Endothelial cell of umbilical vein (primary cell): ENCODE measurements around the gene CD55. TPM values are rescaled to one million over a fixed set of nuclear protein-coding genes. Genes with fewer than 3 reads are reported as not detected.

Experiments used
- BruUV-seq: library from RNA; stranded (reverse); fragments of 400-500 nt; replicated peaks from 2 replicates; lab custom pipeline; 2021; lab: Mats Ljungman, UMichigan
- CTCF ChIA-PET: fragments of 300-600, 350-600 bp; sonication (Branson Sonifier 250); formaldehyde crosslinking; loops from one replicate; lab custom pipeline; 2021; ENCODE audit warnings: antibody characterized with exemption, inconsistent platforms; lab: Charles Lee
- POLR2A ChIA-PET: fragments of 300-600, 350-600 bp; sonication (Branson Sonifier 250); formaldehyde crosslinking; loops from one replicate; lab custom pipeline; 2021; ENCODE audit warnings: antibody characterized with exemption, inconsistent platforms; lab: Charles Lee
- DNase-seq: peaks from one replicate; pipeline ENCODE4 v3.0.0-alpha.2; 2011; ENCODE audit warnings: low read depth, low spot score
- FAIRE-seq: peaks from 2 replicates; lab custom pipeline; 2011; peaks lifted over from hg19 to GRCh38; lab: Jason Lieb, UNC
- H2AFZ ChIP-seq: 2 replicates; pipeline ENCODE4 v1.6.0; 2012; ENCODE audit warnings: low read depth, low read length, control low read depth, inconsistent platforms
- H3K27ac ChIP-seq: 2 replicates; pipeline ENCODE4 v1.5.1; 2011; ENCODE audit warnings: low read depth, mild to moderate bottlenecking, control low read depth, low read length, moderate library complexity; ENCODE audit not compliant: insufficient read depth
- H3K27me3 ChIP-seq, 2 experiments: 2 replicates each; pipeline versions ENCODE4 v1.6.0 to v1.6.1; 2011; ENCODE audit warnings: low read length in 2 of 2, mixed read lengths in 1 of 2; ENCODE audit not compliant: control insufficient read depth in 2 of 2, insufficient read depth in 2 of 2
- H3K36me3 ChIP-seq, 2 experiments: 2 replicates in 1 of 2; 3 replicates in 1 of 2; pipeline ENCODE4 v1.5.1; 2011; ENCODE audit warnings: low read length in 2 of 2, mild to moderate bottlenecking in 1 of 2, moderate library complexity in 1 of 2; ENCODE audit not compliant: control insufficient read depth in 2 of 2, insufficient read depth in 2 of 2; ENCODE audit errors: extremely low read depth in 1 of 2
- H3K4me1 ChIP-seq: 3 replicates; pipeline ENCODE4 v1.5.1; 2011; ENCODE audit warnings: mild to moderate bottlenecking, low read length; ENCODE audit not compliant: control insufficient read depth, insufficient read depth; ENCODE audit errors: extremely low read depth
- H3K4me2 ChIP-seq: 2 replicates; pipeline ENCODE4 v1.6.1; 2011; ENCODE audit warnings: low read length, control low read depth, mixed read lengths; ENCODE audit not compliant: insufficient read depth
- H3K4me3 ChIP-seq, 3 experiments: fragments of 200-600 bp in 1 of 3; sonication (generic), shearing (Covaris generic) in 1 of 3; replicated peaks in 1 of 3; 2 replicates each; pipeline ENCODE4 v1.5.1; 2011 to 2016; ENCODE audit warnings: control low read depth in 3 of 3, low read length in 3 of 3, mild to moderate bottlenecking in 2 of 3, inconsistent platforms in 1 of 3, low read depth in 1 of 3, moderate library complexity in 1 of 3; ENCODE audit not compliant: insufficient read depth in 1 of 3
- H3K79me2 ChIP-seq: 2 replicates; pipeline ENCODE4 v1.6.0; 2012; ENCODE audit warnings: low read length, inconsistent platforms; ENCODE audit not compliant: control insufficient read depth, insufficient read depth
- H3K9ac ChIP-seq: replicated peaks from 2 replicates; pipeline ENCODE3; 2011; ENCODE audit warnings: low read length, control low read depth; ENCODE audit not compliant: insufficient read depth; ENCODE audit errors: extremely low read depth
- H3K9me1 ChIP-seq: replicated peaks from 3 replicates; pipeline ENCODE4 v1.6.0; 2011; ENCODE audit warnings: mild to moderate bottlenecking, low read length; ENCODE audit not compliant: control insufficient read depth, insufficient read depth; ENCODE audit errors: extremely low read depth
- H3K9me3 ChIP-seq: replicated peaks from 2 replicates; pipeline ENCODE4 v1.5.1; 2012; ENCODE audit warnings: low read length, inconsistent platforms; ENCODE audit not compliant: control insufficient read depth, insufficient read depth
- H4K20me1 ChIP-seq: replicated peaks from 2 replicates; pipeline ENCODE3; 2011; ENCODE audit warnings: mild to moderate bottlenecking, low read length; ENCODE audit not compliant: control insufficient read depth, insufficient read depth; ENCODE audit errors: extremely low read depth
- EZH2 ChIP-seq: IDR thresholded peaks from 2 replicates; pipeline ENCODE4 v1.6.1; 2012; ENCODE audit warnings: borderline replicate concordance, low read depth, mild to moderate bottlenecking, moderate library complexity, low read length, inconsistent platforms; ENCODE audit not compliant: severe bottlenecking
- FOS ChIP-seq: IDR thresholded peaks from 2 replicates; pipeline ENCODE4 v1.6.1; 2011; ENCODE audit warnings: mild to moderate bottlenecking, low read length, moderate library complexity, borderline replicate concordance; ENCODE audit not compliant: insufficient read depth
- GATA2 ChIP-seq: IDR thresholded peaks from 2 replicates; pipeline ENCODE4 v1.7.0; 2011; ENCODE audit warnings: low read depth, mild to moderate bottlenecking, moderate library complexity, mixed read lengths, low read length; ENCODE audit not compliant: insufficient read length, insufficient read depth
- JUN ChIP-seq: IDR thresholded peaks from 2 replicates; pipeline ENCODE4 v1.6.1; 2011; ENCODE audit warnings: borderline replicate concordance, low read depth; ENCODE audit not compliant: insufficient read length, insufficient read depth
- MAX ChIP-seq: IDR thresholded peaks from 2 replicates; pipeline ENCODE4 v1.6.1; 2011; ENCODE audit not compliant: insufficient read depth, insufficient read length
- MYC ChIP-seq: IDR thresholded peaks from one replicate; pipeline ENCODE4 v1.6.1; 2011; ENCODE audit warnings: mild to moderate bottlenecking, low read depth, low read length
- POLR2A ChIP-seq: IDR thresholded peaks from 2 replicates; pipeline ENCODE4 v1.6.1; 2012; ENCODE audit warnings: low read depth, mild to moderate bottlenecking, control low read depth, low read length
- POLR2AphosphoS5 ChIP-seq: IDR thresholded peaks from 2 replicates; pipeline ENCODE4 v1.6.1; 2012; ENCODE audit warnings: low read depth, mild to moderate bottlenecking, control low read depth, low read length, moderate library complexity; ENCODE audit not compliant: insufficient read depth
- dilution Hi-C: fragments of 300-500 bp; cut with MboI; formaldehyde crosslinking; loops from one replicate; pipeline ENCODE4 v1.15.0; 2019; ENCODE audit warnings: low sequenced_read_pairs; ENCODE audit not compliant: extremely low pct_ligation_motif_present
- intact Hi-C: fragments of 100-400 bp; cut with micrococcal nuclease; formaldehyde crosslinking; loops from one replicate; pipeline ENCODE4 v1.10.0; 2022
- polyA plus RNA-seq, 4 experiments: library from polyadenylated mRNA; depleted of rRNA in 3 of 4; stranded (reverse) in 3 of 4; unstranded in 1 of 4; fragments of >200 nt; gene quantifications; 2 replicates each; pipeline versions ENCODE4 v1.2.1 to v1.2.3, GENCODE V29; 2011 to 2012; ENCODE audit warnings: missing spikeins in 1 of 4
- total RNA-seq: library from RNA; stranded (reverse); gene quantifications from 2 replicates; pipeline ENCODE4 v1.2.3, GENCODE V29; 2021
- TF ChIP-seq, protein P1 (sequence below), 2 donors: IDR thresholded peaks; 1 replicate in 1 of 2; 2 replicates in 1 of 2; pipeline ENCODE4 v1.5.1; 2011; ENCODE audit warnings: low read length in 2 of 2, mild to moderate bottlenecking in 2 of 2, moderate library complexity in 2 of 2, control low read depth in 1 of 2, inconsistent platforms in 1 of 2, low read depth in 1 of 2; ENCODE audit not compliant: insufficient read depth in 1 of 2; ENCODE audit errors: extremely low read depth in 1 of 2

Gene CD55
- total and polyA plus RNA-seq, 2 donors (not counting 3 experiments of a cell fraction or from before 2014, with no cell fraction given) = 111 to 179 TPM

DNA sequence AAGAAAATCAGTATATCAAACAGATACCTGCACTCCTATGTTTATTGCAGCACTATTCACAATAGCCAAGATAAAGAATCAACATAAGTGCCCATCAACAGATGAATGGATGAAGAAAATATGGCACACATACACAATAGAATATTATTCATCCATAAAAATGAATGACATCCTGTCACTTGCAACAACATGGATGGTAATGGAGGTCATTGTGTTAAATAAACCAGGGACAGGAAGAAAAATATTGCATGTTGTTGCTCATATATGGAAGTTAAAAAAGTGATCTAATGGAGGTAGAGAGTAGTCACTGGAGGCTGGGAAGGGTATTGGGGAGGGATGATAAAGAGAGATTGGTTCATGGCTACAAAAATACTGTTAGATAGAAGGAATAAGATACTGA, 67.2 kb downstream of the CD55 start:
- Histone ChIP-seq H4K20me1 (no peaks in the 10 kb centered on the region), H3K79me2 (no peaks in the 10 kb centered on the region), H3K9ac (no peak overlapping the region), H3K27me3 (no peaks in the 10 kb centered on the region), H3K36me3 (no peaks in the 10 kb centered on the region), H3K4me3 (no peak overlapping the region), H3K4me1 (peaks cover 19% of the 10 kb centered on the region), H2AFZ (no peak overlapping the region), H3K27ac (no peak overlapping the region), H3K4me2 (no peak overlapping the region), H3K9me1 (no peaks in the 10 kb centered on the region), H3K9me3 (no peaks in the 10 kb centered on the region)
- ChIA-PET POLR2A (no interaction called here), CTCF (no interaction called here)
- peak; percentile 55 for DNase-seq
- TF ChIP-seq MAX = no peak
- TF ChIP-seq GATA2 = no peak
- TF ChIP-seq, protein P1, sequence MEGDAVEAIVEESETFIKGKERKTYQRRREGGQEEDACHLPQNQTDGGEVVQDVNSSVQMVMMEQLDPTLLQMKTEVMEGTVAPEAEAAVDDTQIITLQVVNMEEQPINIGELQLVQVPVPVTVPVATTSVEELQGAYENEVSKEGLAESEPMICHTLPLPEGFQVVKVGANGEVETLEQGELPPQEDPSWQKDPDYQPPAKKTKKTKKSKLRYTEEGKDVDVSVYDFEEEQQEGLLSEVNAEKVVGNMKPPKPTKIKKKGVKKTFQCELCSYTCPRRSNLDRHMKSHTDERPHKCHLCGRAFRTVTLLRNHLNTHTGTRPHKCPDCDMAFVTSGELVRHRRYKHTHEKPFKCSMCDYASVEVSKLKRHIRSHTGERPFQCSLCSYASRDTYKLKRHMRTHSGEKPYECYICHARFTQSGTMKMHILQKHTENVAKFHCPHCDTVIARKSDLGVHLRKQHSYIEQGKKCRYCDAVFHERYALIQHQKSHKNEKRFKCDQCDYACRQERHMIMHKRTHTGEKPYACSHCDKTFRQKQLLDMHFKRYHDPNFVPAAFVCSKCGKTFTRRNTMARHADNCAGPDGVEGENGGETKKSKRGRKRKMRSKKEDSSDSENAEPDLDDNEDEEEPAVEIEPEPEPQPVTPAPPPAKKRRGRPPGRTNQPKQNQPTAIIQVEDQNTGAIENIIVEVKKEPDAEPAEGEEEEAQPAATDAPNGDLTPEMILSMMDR (IDR thresholded peaks at IDR 0.05; ENCODE audit: extremely low read depth in 1 of 2, insufficient read depth in 1 of 2, low read depth in 1 of 2, low read length in 2 of 2) = no peak
- TF ChIP-seq JUN = no peak
- TF ChIP-seq EZH2 = no peak
- no peak for TF ChIP-seq FOS
- TF ChIP-seq POLR2AphosphoS5 = no peak
- TF ChIP-seq MYC = no peak
- no peak for TF ChIP-seq POLR2A
- BruUV-seq = no TSS peak
- intact Hi-C loops (loop anchor here (2.0 kb wide), 1 partner anchor 106 kb away; no protein-coding TSS in a partner anchor), dilution Hi-C loops (no loop called here)
- no peak for FAIRE-seq
